Measurements from ENCODE around the gene IMMP2L.

The IMMP2L gene

GRCh38 chr7:111495173-111495810 lies 67.0 kb downstream of the IMMP2L start:
- H3K36me3 ChIP-seq (ENCODE audit: control insufficient read depth, insufficient read depth, low read length), result no peaks in the 10 kb centered on the region
- H3K4me1 ChIP-seq (ENCODE audit: control insufficient read depth, insufficient read depth, low read length), result no peaks in the 10 kb centered on the region
- H3K4me3 ChIP-seq (ENCODE audit: low read length), result no peak overlapping the region
- H3K27me3 ChIP-seq (ENCODE audit: control insufficient read depth, insufficient read depth, low read length), result no peaks in the 10 kb centered on the region
- H3K27ac ChIP-seq (ENCODE audit: low read depth, low read length), result no peak overlapping the region
- H3K9ac ChIP-seq (ENCODE audit: low read length), result no peak overlapping the region

DNA sequence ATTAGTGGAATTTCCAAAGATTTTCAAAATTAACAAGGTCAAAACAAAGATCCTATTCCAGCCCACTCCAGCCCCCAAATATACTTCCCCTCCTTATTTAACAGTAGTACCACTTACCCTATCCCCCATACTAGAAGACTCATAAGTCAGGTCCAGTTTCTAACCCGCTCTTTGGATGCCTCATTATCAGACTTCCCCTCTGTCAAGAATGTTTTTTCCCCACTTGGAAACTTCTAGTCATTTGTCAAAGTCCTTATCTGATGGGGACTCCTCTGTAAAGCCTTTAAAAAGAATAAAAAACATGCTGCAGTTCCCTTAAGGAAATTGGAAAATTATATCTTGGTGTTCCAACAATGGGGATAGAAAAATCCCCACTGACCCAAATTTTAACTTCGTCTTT lies 70.1 kb downstream of the IMMP2L start:
- Histone ChIP-seq H3K27ac (ENCODE audit: low read depth, low read length) (no peak overlapping the region), H3K9ac (ENCODE audit: low read length) (no peak overlapping the region), H3K27me3 (ENCODE audit: control insufficient read depth, insufficient read depth, low read length) (no peaks in the 10 kb centered on the region), H3K4me1 (ENCODE audit: control insufficient read depth, insufficient read depth, low read length) (no peaks in the 10 kb centered on the region), H3K4me3 (ENCODE audit: low read length) (no peak overlapping the region), H3K36me3 (ENCODE audit: control insufficient read depth, insufficient read depth, low read length) (no peaks in the 10 kb centered on the region)

DNA sequence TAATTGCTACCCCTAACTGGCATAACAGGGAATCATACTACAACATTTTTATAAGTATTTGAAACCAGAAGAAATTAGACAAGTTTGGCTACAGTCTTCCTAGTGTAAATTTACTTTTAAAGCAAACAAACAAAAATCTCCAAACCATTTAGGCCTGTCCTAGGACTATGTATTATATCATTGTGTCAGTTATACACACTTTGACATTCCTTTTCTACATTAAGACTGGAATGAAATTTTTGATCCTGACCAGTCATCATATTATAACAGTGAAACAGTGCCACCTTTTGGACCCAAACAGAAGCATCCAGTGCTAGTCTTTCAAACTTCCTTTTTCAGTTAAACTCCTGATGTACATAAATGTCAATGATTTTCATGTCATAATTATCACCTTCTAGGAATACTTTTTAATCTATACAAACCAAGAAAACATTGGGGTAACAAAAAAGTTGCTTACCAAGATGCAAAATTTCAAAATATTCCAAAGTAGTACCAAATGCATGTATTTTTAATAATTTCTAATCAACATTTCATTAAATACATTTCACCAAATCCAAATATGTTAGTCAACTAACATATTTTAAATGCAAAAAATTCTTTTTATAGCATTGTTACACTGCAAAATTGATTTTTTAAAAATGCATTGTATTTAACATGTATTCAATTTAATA lies 75.7 kb downstream of the IMMP2L start:
- H3K27me3 ChIP-seq (ENCODE audit: control insufficient read depth, insufficient read depth, low read length), result no peaks in the 10 kb centered on the region
- H3K27ac ChIP-seq (ENCODE audit: low read depth, low read length), result no peak overlapping the region
- no peaks in the 10 kb centered on the region for H3K4me1 ChIP-seq (ENCODE audit: control insufficient read depth, insufficient read depth, low read length)
- H3K36me3 ChIP-seq (ENCODE audit: control insufficient read depth, insufficient read depth, low read length), result no peaks in the 10 kb centered on the region
- no peak overlapping the region for H3K4me3 ChIP-seq (ENCODE audit: low read length)
- H3K9ac ChIP-seq (ENCODE audit: low read length), result no peak overlapping the region

GRCh38 chr7:111485701-111486380 lies 76.5 kb downstream of the IMMP2L start:
- Histone ChIP-seq H3K27ac (ENCODE audit: low read depth, low read length) (no peak overlapping the region), H3K4me3 (ENCODE audit: low read length) (no peak overlapping the region), H3K27me3 (ENCODE audit: control insufficient read depth, insufficient read depth, low read length) (no peaks in the 10 kb centered on the region), H3K36me3 (ENCODE audit: control insufficient read depth, insufficient read depth, low read length) (no peaks in the 10 kb centered on the region), H3K9ac (ENCODE audit: low read length) (no peak overlapping the region), H3K4me1 (ENCODE audit: control insufficient read depth, insufficient read depth, low read length) (no peaks in the 10 kb centered on the region)

DNA sequence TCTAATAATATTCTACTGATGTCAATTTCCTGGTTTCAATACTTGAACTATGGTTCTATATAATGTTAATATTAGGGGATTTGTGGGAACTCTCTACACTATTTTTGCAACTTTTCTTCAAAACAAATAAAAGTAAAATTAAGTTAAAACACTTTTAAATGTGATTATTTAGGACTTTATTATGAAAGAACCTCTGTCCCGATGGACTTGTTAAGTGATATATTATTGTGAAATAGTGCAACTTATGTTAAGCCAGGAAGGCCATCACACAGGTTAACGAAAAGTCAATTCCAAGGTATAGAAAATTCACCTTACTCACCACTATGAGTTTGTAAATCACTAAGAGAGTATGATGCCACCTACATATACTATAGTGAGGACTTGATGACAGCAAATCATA lies 79.2 kb downstream of the IMMP2L start:
- H3K27me3 ChIP-seq (ENCODE audit: control insufficient read depth, insufficient read depth, low read length), result no peaks in the 10 kb centered on the region

GRCh38 chr7:111477462-111478225 lies 84.6 kb downstream of the IMMP2L start:
- Histone ChIP-seq H3K27me3 (ENCODE audit: control insufficient read depth, insufficient read depth, low read length) (no peaks in the 10 kb centered on the region), H3K4me1 (ENCODE audit: control insufficient read depth, insufficient read depth, low read length) (no peaks in the 10 kb centered on the region), H3K36me3 (ENCODE audit: control insufficient read depth, insufficient read depth, low read length) (no peaks in the 10 kb centered on the region), H3K4me3 (ENCODE audit: low read length) (no peak overlapping the region), H3K9ac (ENCODE audit: low read length) (no peak overlapping the region), H3K27ac (ENCODE audit: low read depth, low read length) (no peak overlapping the region)

More for the DNA sequence above, 79.2 kb downstream of the IMMP2L start:
- Histone ChIP-seq H3K9ac (ENCODE audit: low read length) (no peak overlapping the region), H3K27ac (ENCODE audit: low read depth, low read length) (no peak overlapping the region), H3K4me3 (ENCODE audit: low read length) (no peak overlapping the region), H3K36me3 (ENCODE audit: control insufficient read depth, insufficient read depth, low read length) (no peaks in the 10 kb centered on the region), H3K4me1 (ENCODE audit: control insufficient read depth, insufficient read depth, low read length) (no peaks in the 10 kb centered on the region)

DNA sequence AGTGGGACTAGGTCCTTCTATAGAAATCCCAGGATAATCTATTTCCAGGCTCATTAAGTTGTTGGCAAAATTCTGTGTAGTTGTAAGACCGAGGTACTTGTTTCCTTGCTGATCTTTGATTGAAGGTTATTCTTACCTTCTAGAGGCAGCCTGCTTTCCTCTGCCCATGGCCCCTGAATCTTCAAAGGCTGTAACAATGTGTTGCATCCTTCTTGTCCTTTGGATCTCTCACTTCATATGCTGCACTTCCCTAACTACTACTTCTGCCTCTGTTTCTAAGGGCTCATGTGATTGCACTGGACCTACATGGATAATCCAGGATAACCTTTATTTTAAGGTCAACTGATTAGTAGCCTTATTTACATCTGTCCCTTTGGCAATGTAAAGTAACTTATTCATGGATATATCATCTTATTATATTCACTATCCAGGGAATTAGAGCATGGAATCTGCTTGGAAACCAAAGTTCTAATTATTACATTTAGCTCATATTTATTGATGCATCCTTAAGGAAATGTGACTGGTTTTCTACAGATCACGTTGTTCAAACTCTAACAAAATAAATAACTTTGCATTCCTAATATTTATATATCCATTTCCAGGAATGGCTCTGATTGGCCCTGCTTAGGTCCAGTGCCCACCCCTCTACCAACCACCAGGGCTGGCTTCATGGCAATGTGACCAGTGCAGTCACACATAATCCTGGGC lies 85.6 kb downstream of the IMMP2L start:
- Histone ChIP-seq H3K27ac (ENCODE audit: low read depth, low read length) (no peak overlapping the region), H3K27me3 (ENCODE audit: control insufficient read depth, insufficient read depth, low read length) (no peaks in the 10 kb centered on the region), H3K9ac (ENCODE audit: low read length) (no peak overlapping the region), H3K4me3 (ENCODE audit: low read length) (no peak overlapping the region), H3K4me1 (ENCODE audit: control insufficient read depth, insufficient read depth, low read length) (no peaks in the 10 kb centered on the region), H3K36me3 (ENCODE audit: control insufficient read depth, insufficient read depth, low read length) (no peaks in the 10 kb centered on the region)

- H3K9ac ChIP-seq (ENCODE audit: low read length), result no peak overlapping the region
- H3K36me3 ChIP-seq (ENCODE audit: control insufficient read depth, insufficient read depth, low read length), result no peaks in the 10 kb centered on the region
- no peaks in the 10 kb centered on the region for H3K27me3 ChIP-seq (ENCODE audit: control insufficient read depth, insufficient read depth, low read length)
- H3K4me3 ChIP-seq (ENCODE audit: low read length), result no peak overlapping the region
- H3K27ac ChIP-seq (ENCODE audit: low read depth, low read length), result no peak overlapping the region
- no peaks in the 10 kb centered on the region for H3K4me1 ChIP-seq (ENCODE audit: control insufficient read depth, insufficient read depth, low read length)
Observed at GRCh38 chr7:111475959-111476358, 86.3 kb downstream of the IMMP2L start.

DNA sequence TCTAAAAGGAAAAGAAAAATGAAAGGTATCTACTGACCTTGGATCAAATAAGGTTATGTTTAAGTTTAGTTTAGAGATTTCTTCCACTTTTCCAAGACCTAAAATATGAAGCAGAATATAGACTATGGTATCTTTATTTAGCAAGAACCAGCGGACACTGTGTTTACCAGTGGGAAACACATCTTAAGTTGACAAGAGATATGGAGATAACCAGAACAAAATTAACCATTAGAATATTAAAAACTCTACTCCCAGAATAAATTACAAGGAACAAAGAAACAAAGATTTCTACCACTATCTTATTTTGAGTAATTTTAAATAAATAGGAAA lies 86.9 kb downstream of the IMMP2L start:
- H3K4me3 ChIP-seq (ENCODE audit: low read length), result no peak overlapping the region
- no peaks in the 10 kb centered on the region for H3K4me1 ChIP-seq (ENCODE audit: control insufficient read depth, insufficient read depth, low read length)
- no peaks in the 10 kb centered on the region for H3K27me3 ChIP-seq (ENCODE audit: control insufficient read depth, insufficient read depth, low read length)
- no peaks in the 10 kb centered on the region for H3K36me3 ChIP-seq (ENCODE audit: control insufficient read depth, insufficient read depth, low read length)
- H3K9ac ChIP-seq (ENCODE audit: low read length), result no peak overlapping the region
- no peak overlapping the region for H3K27ac ChIP-seq (ENCODE audit: low read depth, low read length)

- no peak overlapping the region for H3K9ac ChIP-seq (ENCODE audit: low read length)
- no peaks in the 10 kb centered on the region for H3K4me1 ChIP-seq (ENCODE audit: control insufficient read depth, insufficient read depth, low read length)
- no peak overlapping the region for H3K27ac ChIP-seq (ENCODE audit: low read depth, low read length)
- H3K4me3 ChIP-seq (ENCODE audit: low read length), result no peak overlapping the region
- H3K36me3 ChIP-seq (ENCODE audit: control insufficient read depth, insufficient read depth, low read length), result no peaks in the 10 kb centered on the region
- H3K27me3 ChIP-seq (ENCODE audit: control insufficient read depth, insufficient read depth, low read length), result no peaks in the 10 kb centered on the region
Observed at GRCh38 chr7:111474723-111475418, 87.4 kb downstream of the IMMP2L start.

- no peaks in the 10 kb centered on the region for H3K4me1 ChIP-seq (ENCODE audit: control insufficient read depth, insufficient read depth, low read length)
- no peak overlapping the region for H3K27ac ChIP-seq (ENCODE audit: low read depth, low read length)
- H3K9ac ChIP-seq (ENCODE audit: low read length), result no peak overlapping the region
- H3K36me3 ChIP-seq (ENCODE audit: control insufficient read depth, insufficient read depth, low read length), result no peaks in the 10 kb centered on the region
- H3K4me3 ChIP-seq (ENCODE audit: low read length), result no peak overlapping the region
- H3K27me3 ChIP-seq (ENCODE audit: control insufficient read depth, insufficient read depth, low read length), result no peaks in the 10 kb centered on the region
Observed at GRCh38 chr7:111473449-111474198, 88.7 kb downstream of the IMMP2L start.

Data from rectal smooth muscle tissue (tissue), 1 donor.